GM12878 (cell line): ENCODE data around the gene PGAP6. TPM values are rescaled to one million over a fixed set of nuclear protein-coding genes. Genes with fewer than 3 reads are reported as not detected.

Experiments
- ATAC-seq: fragments of 200-7000 bp; cut with Tn5 transposase; 3 replicates; pipeline ENCODE4 v1.9.1; 2020; ENCODE audit warnings: mild to moderate bottlenecking, moderate library complexity
- BruUV-seq: library from RNA; stranded (reverse); fragments of 400-500 nt; replicated peaks from 2 replicates; lab custom pipeline; 2021; lab: Mats Ljungman, UMichigan
- CTCF ChIA-PET: fragments of 300-600 bp; sonication (Branson Sonifier 250); formaldehyde crosslinking; extraction: SDS; loops from one replicate; lab custom pipeline; 2021; ENCODE audit warnings: inconsistent platforms; lab: Yijun Ruan, JAX
- POLR2A ChIA-PET: fragments of 350-600 bp; formaldehyde crosslinking; extraction: SDS; loops from one replicate; lab custom pipeline; 2021; ENCODE audit warnings: inconsistent platforms; lab: Charles Lee
- RAD21 ChIA-PET: fragments of 300-600 bp; sonication (Branson Sonifier 250); formaldehyde crosslinking; loops from one replicate; lab custom pipeline; 2023; ENCODE audit warnings: antibody characterized with exemption; ENCODE audit not compliant: unreplicated experiment; lab: Charles Lee
- SMC1A ChIA-PET: fragments of 300-600 bp; sonication (Branson Sonifier 250); formaldehyde crosslinking; loops from one replicate; lab custom pipeline; 2023; ENCODE audit not compliant: unreplicated experiment, uncharacterized antibody; lab: Charles Lee
- DNase-seq: peaks from one replicate; pipeline ENCODE4 v3.0.0-alpha.2; 2011; ENCODE audit warnings: low read depth, low spot score
- FAIRE-seq: peaks from 3 replicates; lab custom pipeline; 2011; peaks lifted over from hg19 to GRCh38; lab: Jason Lieb, UNC
- H2AFZ ChIP-seq: 2 replicates; pipeline ENCODE4 v1.6.0; 2011; ENCODE audit warnings: low read depth, low read length, control low read depth; ENCODE audit not compliant: control insufficient read depth
- H3K27ac ChIP-seq: 2 replicates; pipeline ENCODE4 v1.5.1; 2011; ENCODE audit warnings: control low read depth; ENCODE audit not compliant: control insufficient read depth, insufficient read depth
- H3K27me3 ChIP-seq, 2 experiments: replicated peaks in 1 of 2; 2 replicates each; pipeline versions ENCODE4 v1.6.0 to v1.6.1; 2011; ENCODE audit warnings: low read length in 1 of 2; ENCODE audit not compliant: control insufficient read depth in 2 of 2, insufficient read depth in 2 of 2
- H3K36me3 ChIP-seq, 2 experiments: 2 replicates each; pipeline ENCODE4 v1.5.1; 2011; ENCODE audit warnings: low read length in 1 of 2; ENCODE audit not compliant: control insufficient read depth in 2 of 2, insufficient read depth in 2 of 2
- H3K4me1 ChIP-seq: 2 replicates; pipeline ENCODE4 v1.6.1; 2011; ENCODE audit warnings: mild to moderate bottlenecking, low read length, moderate library complexity, mixed read lengths; ENCODE audit not compliant: control insufficient read depth, insufficient read depth
- H3K4me2 ChIP-seq: 2 replicates; pipeline ENCODE4 v1.6.0; 2011; ENCODE audit warnings: control low read depth; ENCODE audit not compliant: control insufficient read depth, insufficient read depth
- H3K4me3 ChIP-seq: fragments of 200-600 bp; sonication (generic); 2 replicates; pipeline ENCODE4 v1.5.1; 2016
- H3K79me2 ChIP-seq: 2 replicates; pipeline ENCODE4 v1.6.0; 2011; ENCODE audit warnings: low read length; ENCODE audit not compliant: control insufficient read depth, insufficient read depth
- H3K9ac ChIP-seq: 2 replicates; pipeline ENCODE4 v1.8.0; 2011; ENCODE audit warnings: low read length, control low read depth, mixed read lengths; ENCODE audit not compliant: control insufficient read depth, insufficient read depth
- H3K9me3 ChIP-seq: replicated peaks from 3 replicates; pipeline ENCODE4 v1.5.1; 2011; ENCODE audit warnings: mild to moderate bottlenecking, low read length; ENCODE audit not compliant: control insufficient read depth, insufficient read depth
- H4K20me1 ChIP-seq: 2 replicates; pipeline ENCODE4 v1.6.0; 2011; ENCODE audit not compliant: control insufficient read depth, insufficient read depth
- CBX5 ChIP-seq: sonication (generic); IDR thresholded peaks from 2 replicates; pipeline ENCODE4 v1.6.1; 2016; ENCODE audit warnings: low read depth, moderate library complexity, mild to moderate bottlenecking, inconsistent platforms
- DPF2 ChIP-seq: fragments of 450-650 bp; IDR thresholded peaks from 2 replicates; pipeline ENCODE4 v1.6.1; 2017; ENCODE audit warnings: mild to moderate bottlenecking
- EGR1 ChIP-seq, 2 experiments: IDR thresholded peaks; 1 replicate in 1 of 2; 2 replicates in 1 of 2; pipeline ENCODE4 v1.6.1; 2011 to 2012; ENCODE audit warnings: low read depth in 2 of 2, low read length in 2 of 2, borderline replicate concordance in 1 of 2, mild to moderate bottlenecking in 1 of 2, moderate library complexity in 1 of 2
- FOS ChIP-seq: IDR thresholded peaks from 3 replicates; pipeline ENCODE4 v1.6.1; 2011; ENCODE audit warnings: borderline replicate concordance; ENCODE audit not compliant: insufficient read length; ENCODE audit errors: extremely low read depth
- FOXK2 ChIP-seq: fragments of 450-650 bp; IDR thresholded peaks from 2 replicates; pipeline ENCODE4 v1.6.1; 2017; ENCODE audit warnings: mild to moderate bottlenecking, moderate library complexity
- HDAC2 ChIP-seq: fragments of 200-600 bp; sonication (generic); IDR thresholded peaks from 2 replicates; pipeline ENCODE4 v1.6.1; 2017
- IRF4 ChIP-seq: IDR thresholded peaks from 2 replicates; pipeline ENCODE4 v1.6.1; 2011; ENCODE audit warnings: low read depth, low read length
- KLF5 ChIP-seq: fragments of 450-650 bp; IDR thresholded peaks from 2 replicates; pipeline ENCODE4 v1.6.1; 2014; ENCODE audit warnings: mild to moderate bottlenecking; ENCODE audit not compliant: partially characterized antibody
- MYB ChIP-seq: fragments of 150-350 bp; IDR thresholded peaks from 2 replicates; pipeline ENCODE4 v1.6.1; 2014; ENCODE audit warnings: mild to moderate bottlenecking, low read depth, low read length, borderline replicate concordance
- NR2F1 ChIP-seq: fragments of 450-650 bp; conservative IDR thresholded peaks from 2 replicates; pipeline ENCODE4 v1.6.1; 2017; ENCODE audit warnings: mild to moderate bottlenecking
- SIN3A ChIP-seq: IDR thresholded peaks from 2 replicates; pipeline ENCODE4 v1.6.1; 2012; ENCODE audit warnings: low read depth, low read length, improper control_type of control experiment
- ZZZ3 ChIP-seq: IDR thresholded peaks from 2 replicates; pipeline ENCODE4 v1.6.1; 2011; ENCODE audit warnings: low read depth; ENCODE audit not compliant: control insufficient read depth, insufficient read length
- WGBS: methylation state at CpG from one replicate; pipeline ENCODE4 v1.1.6; 2016; ENCODE audit warnings: low lambda C conversion rate; ENCODE audit not compliant: insufficient replicate concordance, insufficient coverage; ENCODE audit errors: missing lambda C conversion rate; 5-methylcytosine and 5-hydroxymethylcytosine counted together
- in situ Hi-C: fragments of 300-500 bp; cut with MboI; formaldehyde crosslinking; loops from 9 replicates; pipeline ENCODE4 v1.14.3; 2018; ENCODE audit warnings: mixed read lengths
- intact Hi-C: fragments of 100-400 bp; cut with micrococcal nuclease; formaldehyde crosslinking; loops from one replicate; pipeline ENCODE4 v1.14.2; 2022; ENCODE audit not compliant: unreplicated experiment
- polyA plus RNA-seq, 11 experiments: library from polyadenylated mRNA; depleted of rRNA in 4 of 11; unstranded in 6 of 11; stranded (reverse) in 5 of 11; fragments of >200 nt; fragmentation: Nextera tagmentation in 4 of 11; fragmentation: Illumina TruSeq in 1 of 11; extraction: Ambion mirVana in 4 of 11; extraction: Trizol in 1 of 11; gene quantifications; 1 replicate in 1 of 11; 2 replicates in 10 of 11; pipeline versions ENCODE4 v1.2.1 to v1.2.3, GENCODE V29; 2011 to 2016; ENCODE audit warnings: inconsistent platforms in 2 of 11, missing spikeins in 2 of 11, low read depth in 1 of 11
- total RNA-seq, 4 experiments: library from RNA; depleted of rRNA in 3 of 4; stranded (reverse); fragments of >200 nt in 3 of 4; fragmentation: Illumina TruSeq in 1 of 4; extraction: Trizol in 1 of 4; gene quantifications; 2 replicates each; pipeline versions ENCODE4 v1.2.1 to v1.2.3, GENCODE V29; 2013 to 2021
- TF ChIP-seq, protein P1 (sequence below): IDR thresholded peaks from 2 replicates; pipeline ENCODE4 v1.6.1; 2011; ENCODE audit warnings: borderline replicate concordance, low read depth, mild to moderate bottlenecking, moderate library complexity, low read length; ENCODE audit not compliant: insufficient read depth, poor library complexity, severe bottlenecking
- TF ChIP-seq, protein P2 (sequence below): fragments of 450-650 bp; IDR thresholded peaks from 2 replicates; pipeline ENCODE4 v1.6.1; 2017; ENCODE audit warnings: mild to moderate bottlenecking
- TF ChIP-seq, protein P3 (sequence below): fragments of 450-650 bp; formaldehyde crosslinking; IDR thresholded peaks from 2 replicates; pipeline ENCODE4 v1.4.0; 2020; ENCODE audit warnings: mild to moderate bottlenecking, moderate library complexity

The PGAP6 gene
- total and polyA plus RNA-seq, 10 of the 15 experiments (the other 5 are each of a cell fraction or from before 2014, with no cell fraction given): 0.76 to 48.8 (median 18.4) TPM

DNA sequence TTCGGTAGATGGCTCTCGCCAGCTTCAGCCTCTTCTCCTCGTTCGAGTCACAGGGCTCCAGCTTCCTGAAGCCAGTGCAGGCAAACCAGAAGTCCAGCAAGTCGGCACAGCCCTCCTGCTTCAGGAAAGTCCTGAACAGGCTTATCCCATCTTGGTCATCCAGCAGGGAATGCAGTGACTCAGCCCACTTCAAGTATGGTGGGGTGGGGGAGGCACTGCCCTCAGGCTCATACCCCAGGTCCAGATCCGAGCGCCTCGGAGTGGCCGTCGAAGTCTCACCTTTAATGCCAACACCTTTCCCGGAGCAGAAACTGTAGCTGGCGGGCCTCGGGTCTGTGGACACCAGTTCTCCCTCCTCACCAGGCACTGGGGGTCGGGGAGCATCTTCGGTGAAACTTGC, 35.2 kb downstream of the PGAP6 start (continued):
- no peak for TF ChIP-seq EGR1 (IDR thresholded peaks at IDR 0.05; ENCODE audit: borderline replicate concordance in 1 of 2, low read depth in 2 of 2, low read length in 2 of 2)
- TF ChIP-seq, protein P1, sequence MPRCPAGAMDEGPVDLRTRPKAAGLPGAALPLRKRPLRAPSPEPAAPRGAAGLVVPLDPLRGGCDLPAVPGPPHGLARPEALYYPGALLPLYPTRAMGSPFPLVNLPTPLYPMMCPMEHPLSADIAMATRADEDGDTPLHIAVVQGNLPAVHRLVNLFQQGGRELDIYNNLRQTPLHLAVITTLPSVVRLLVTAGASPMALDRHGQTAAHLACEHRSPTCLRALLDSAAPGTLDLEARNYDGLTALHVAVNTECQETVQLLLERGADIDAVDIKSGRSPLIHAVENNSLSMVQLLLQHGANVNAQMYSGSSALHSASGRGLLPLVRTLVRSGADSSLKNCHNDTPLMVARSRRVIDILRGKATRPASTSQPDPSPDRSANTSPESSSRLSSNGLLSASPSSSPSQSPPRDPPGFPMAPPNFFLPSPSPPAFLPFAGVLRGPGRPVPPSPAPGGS: no peak
- no peak for TF ChIP-seq SIN3A
- TF ChIP-seq FOXK2: no peak

DNA sequence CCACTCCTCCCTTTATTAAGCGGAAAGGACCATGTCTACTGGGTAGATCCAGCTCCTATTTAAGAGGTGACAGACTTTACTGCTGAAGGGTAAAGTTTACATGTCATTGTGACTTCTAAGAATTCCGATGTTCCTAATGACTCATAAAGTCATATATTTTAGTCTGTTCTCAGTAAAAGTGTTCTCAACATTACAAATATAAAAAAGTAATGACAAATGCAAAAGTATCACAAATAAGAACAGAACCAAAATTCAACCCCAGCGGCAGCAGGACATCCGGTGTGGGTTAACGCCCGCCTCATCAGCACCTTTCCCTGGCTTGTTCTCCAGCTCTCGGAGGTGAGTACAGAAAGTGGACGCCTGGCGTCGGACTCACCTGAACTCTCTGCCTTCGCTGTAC, 36.0 kb downstream of the PGAP6 start:
- no peak overlapping the region for H3K4me3 ChIP-seq
- H3K4me2 ChIP-seq: no peak overlapping the region
- intact Hi-C loops: no loop called here
- ChIA-PET SMC1A (no interaction called here), CTCF (no interaction called here), RAD21 (no interaction called here), POLR2A (interaction anchor here (0.6 to 1.5 kb wide), 5 partner anchors 9 to 215 kb away, joined by 3 to 6 read pairs (median 4); no protein-coding TSS in a partner anchor)
- H3K36me3 ChIP-seq: peaks cover 0 to 6% of the 10 kb centered on the region in 2 experiments; a peak in 2 of 4 replicates
- H4K20me1 ChIP-seq: 0 out of 2 replicates have a peak, but pooled peaks cover 3% of the 10 kb centered on the region
- H3K79me2 ChIP-seq: peaks cover 31% of the 10 kb centered on the region
- H3K9ac ChIP-seq: no peak overlapping the region
- no peak overlapping the region for H2AFZ ChIP-seq
- TF ChIP-seq, protein P2, sequence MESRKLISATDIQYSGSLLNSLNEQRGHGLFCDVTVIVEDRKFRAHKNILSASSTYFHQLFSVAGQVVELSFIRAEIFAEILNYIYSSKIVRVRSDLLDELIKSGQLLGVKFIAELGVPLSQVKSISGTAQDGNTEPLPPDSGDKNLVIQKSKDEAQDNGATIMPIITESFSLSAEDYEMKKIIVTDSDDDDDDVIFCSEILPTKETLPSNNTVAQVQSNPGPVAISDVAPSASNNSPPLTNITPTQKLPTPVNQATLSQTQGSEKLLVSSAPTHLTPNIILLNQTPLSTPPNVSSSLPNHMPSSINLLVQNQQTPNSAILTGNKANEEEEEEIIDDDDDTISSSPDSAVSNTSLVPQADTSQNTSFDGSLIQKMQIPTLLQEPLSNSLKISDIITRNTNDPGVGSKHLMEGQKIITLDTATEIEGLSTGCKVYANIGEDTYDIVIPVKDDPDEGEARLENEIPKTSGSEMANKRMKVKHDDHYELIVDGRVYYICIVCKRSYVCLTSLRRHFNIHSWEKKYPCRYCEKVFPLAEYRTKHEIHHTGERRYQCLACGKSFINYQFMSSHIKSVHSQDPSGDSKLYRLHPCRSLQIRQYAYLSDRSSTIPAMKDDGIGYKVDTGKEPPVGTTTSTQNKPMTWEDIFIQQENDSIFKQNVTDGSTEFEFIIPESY: no peak
- TF ChIP-seq CBX5 (no peak), FOS (no peak), MYB (no peak), HDAC2 (no peak), DPF2 (no peak), KLF5 (no peak), ZZZ3 (no peak), IRF4 (no peak), NR2F1 (no peak)
- TF ChIP-seq, protein P3, sequence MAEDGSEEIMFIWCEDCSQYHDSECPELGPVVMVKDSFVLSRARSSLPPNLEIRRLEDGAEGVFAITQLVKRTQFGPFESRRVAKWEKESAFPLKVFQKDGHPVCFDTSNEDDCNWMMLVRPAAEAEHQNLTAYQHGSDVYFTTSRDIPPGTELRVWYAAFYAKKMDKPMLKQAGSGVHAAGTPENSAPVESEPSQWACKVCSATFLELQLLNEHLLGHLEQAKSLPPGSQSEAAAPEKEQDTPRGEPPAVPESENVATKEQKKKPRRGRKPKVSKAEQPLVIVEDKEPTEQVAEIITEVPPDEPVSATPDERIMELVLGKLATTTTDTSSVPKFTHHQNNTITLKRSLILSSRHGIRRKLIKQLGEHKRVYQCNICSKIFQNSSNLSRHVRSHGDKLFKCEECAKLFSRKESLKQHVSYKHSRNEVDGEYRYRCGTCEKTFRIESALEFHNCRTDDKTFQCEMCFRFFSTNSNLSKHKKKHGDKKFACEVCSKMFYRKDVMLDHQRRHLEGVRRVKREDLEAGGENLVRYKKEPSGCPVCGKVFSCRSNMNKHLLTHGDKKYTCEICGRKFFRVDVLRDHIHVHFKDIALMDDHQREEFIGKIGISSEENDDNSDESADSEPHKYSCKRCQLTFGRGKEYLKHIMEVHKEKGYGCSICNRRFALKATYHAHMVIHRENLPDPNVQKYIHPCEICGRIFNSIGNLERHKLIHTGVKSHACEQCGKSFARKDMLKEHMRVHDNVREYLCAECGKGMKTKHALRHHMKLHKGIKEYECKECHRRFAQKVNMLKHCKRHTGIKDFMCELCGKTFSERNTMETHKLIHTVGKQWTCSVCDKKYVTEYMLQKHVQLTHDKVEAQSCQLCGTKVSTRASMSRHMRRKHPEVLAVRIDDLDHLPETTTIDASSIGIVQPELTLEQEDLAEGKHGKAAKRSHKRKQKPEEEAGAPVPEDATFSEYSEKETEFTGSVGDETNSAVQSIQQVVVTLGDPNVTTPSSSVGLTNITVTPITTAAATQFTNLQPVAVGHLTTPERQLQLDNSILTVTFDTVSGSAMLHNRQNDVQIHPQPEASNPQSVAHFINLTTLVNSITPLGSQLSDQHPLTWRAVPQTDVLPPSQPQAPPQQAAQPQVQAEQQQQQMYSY: no peak
- no peak overlapping the region for H3K27ac ChIP-seq
- H3K9me3 ChIP-seq: no peaks in the 10 kb centered on the region; the same call in 2 of the 3 replicates
- no peak for FAIRE-seq
- no peaks in the 10 kb centered on the region for H3K27me3 ChIP-seq
- H3K4me1 ChIP-seq: peaks cover 21% of the 10 kb centered on the region
- 46% methylated on average over 11 of the region's 11 CpGs for WGBS
- DNase-seq: no peak
- no TSS peak for BruUV-seq
- ATAC-seq: no peak
- in situ Hi-C loops: loop anchor here (5.0 kb wide), 1 partner anchor 113 kb away; the partner anchor contains the start of gene FAM234A
